CD4-positive, alpha-beta T cell treated with Interleukin-10 for 1 hour (primary cell): ENCODE measurements around the gene NAPB.
A peak's percentile ranks its signal among the peaks of the same experiment; 100 is the strongest.
"Not testable (repeated sequence)": the region's sequence is repeated elsewhere in the genome, so short reads cannot be mapped to it uniquely, and the experiment has no call there.

ENCODE experiments used
- DNase-seq: peaks from one replicate; pipeline ENCODE4 v3.0.0-alpha.2; 2020

NAPB gene

GRCh38 chr20:23420943-23421931 lies at the start of gene NAPB:
NAPB (minus strand) TSS chr20:23421488; CDS start chr20:23421402, 86 bp downstream.
- peak; percentile 94 for DNase-seq

GRCh38 chr20:23466961-23467360 lies 45.7 kb upstream of the NAPB start:
- not testable (repeated sequence) for DNase-seq

GRCh38 chr20:23461180-23461579 lies 39.9 kb upstream of the NAPB start:
- DNase-seq: no peak

- DNase-seq: no peak
These were observed 38.3 kb upstream of the NAPB start for GRCh38 chr20:23459461-23460150.

GRCh38 chr20:23456873-23457272 lies 35.6 kb upstream of the NAPB start:
- peak; percentile 18 for DNase-seq

GRCh38 chr20:23456409-23456808 lies 35.1 kb upstream of the NAPB start:
- DNase-seq: peak; percentile 40

- DNase-seq: no peak
These were observed 34.4 kb upstream of the NAPB start for GRCh38 chr20:23455639-23456038.

GRCh38 chr20:23454816-23455215 lies 33.5 kb upstream of the NAPB start:
- DNase-seq: no peak

- DNase-seq: no peak
These were observed 32.6 kb upstream of the NAPB start for GRCh38 chr20:23453549-23454543.

GRCh38 chr20:23452776-23453175 lies 31.5 kb upstream of the NAPB start, which contains the start of gene CST11:
CST11 (minus strand) TSS chr20:23452876; CDS start chr20:23452811, 65 bp downstream.
- no peak for DNase-seq

- DNase-seq: no peak
These were observed 30.7 kb upstream of the NAPB start for GRCh38 chr20:23451956-23452487.

GRCh38 chr20:23450877-23451276 lies 29.6 kb upstream of the NAPB start:
- DNase-seq: no peak

GRCh38 chr20:23449421-23449820 lies 28.1 kb upstream of the NAPB start:
- DNase-seq: peak; percentile 4

- DNase-seq: no peak
These were observed 26.9 kb upstream of the NAPB start for GRCh38 chr20:23448167-23448566.

GRCh38 chr20:23446505-23446904 lies 25.2 kb upstream of the NAPB start:
- peak; percentile 18 for DNase-seq

GRCh38 chr20:23445596-23446217 lies 24.4 kb upstream of the NAPB start:
- no peak for DNase-seq

GRCh38 chr20:23444859-23445258 lies 23.6 kb upstream of the NAPB start:
- no peak for DNase-seq

- no peak for DNase-seq
These were observed 21.1 kb upstream of the NAPB start for GRCh38 chr20:23442436-23442835.

GRCh38 chr20:23441850-23442313 lies 20.6 kb upstream of the NAPB start:
- peak; percentile 72 for DNase-seq

GRCh38 chr20:23440004-23440403 lies 18.7 kb upstream of the NAPB start:
- no peak for DNase-seq

- no peak for DNase-seq
These were observed 17.4 kb upstream of the NAPB start for GRCh38 chr20:23438661-23439060.
